PC-9 (cell line): ENCODE measurements around the gene GAL3ST2. TPM values are rescaled to one million over a fixed set of nuclear protein-coding genes. Genes with fewer than 3 reads are reported as not detected.
"Not testable (repeated sequence)": the region's sequence is repeated elsewhere in the genome, so short reads cannot be mapped to it uniquely, and the experiment has no call there.

Source experiments
- BruUV-seq: library from RNA; stranded (reverse); fragments of 400-500 nt; replicated peaks from 2 replicates; lab custom pipeline; 2021; lab: Mats Ljungman, UMichigan
- CTCF ChIA-PET: fragments of 300-600 bp; sonication (Branson Sonifier 250); formaldehyde crosslinking; loops from one replicate; lab custom pipeline; 2022; ENCODE audit warnings: antibody characterized with exemption; lab: Charles Lee
- POLR2A ChIA-PET: fragments of 300-600 bp; sonication (Branson Sonifier 250); formaldehyde crosslinking; loops from one replicate; lab custom pipeline; 2022; ENCODE audit warnings: antibody characterized with exemption; ENCODE audit not compliant: unreplicated experiment; lab: Charles Lee
- DNase-seq, 2 experiments: peaks; one replicate each; pipeline versions ENCODE4 v3.0.0 to v3.0.0-alpha.2; 2015 to 2022; ENCODE audit warnings: mixed read lengths in 1 of 2
- H2AFZ ChIP-seq: fragments of 200-600 bp; sonication (generic); 2 replicates; pipeline ENCODE4 v1.8.1; 2017; ENCODE audit warnings: antibody characterized with exemption
- H3F3A ChIP-seq: fragments of 200-600 bp; sonication (generic); 2 replicates; pipeline ENCODE4 v1.8.1; 2017; ENCODE audit warnings: antibody characterized with exemption, mild to moderate bottlenecking, low read depth; ENCODE audit not compliant: insufficient read depth
- H3K27ac ChIP-seq: fragments of 200-600 bp; sonication (generic); 2 replicates; pipeline ENCODE4 v1.6.1; 2016; ENCODE audit warnings: mixed run types
- H3K27me3 ChIP-seq: fragments of 200-600 bp; sonication (generic); 2 replicates; pipeline ENCODE4 v1.6.1; 2016; ENCODE audit warnings: low read depth, mixed run types; ENCODE audit not compliant: insufficient read depth
- H3K36me3 ChIP-seq: fragments of 200-600 bp; sonication (generic); 2 replicates; pipeline ENCODE4 v1.6.1; 2016; ENCODE audit warnings: low read depth, mixed run types
- H3K4me1 ChIP-seq: fragments of 200-600 bp; sonication (generic); replicated peaks from 2 replicates; pipeline ENCODE4 v1.6.1; 2016; ENCODE audit warnings: mixed run types; ENCODE audit not compliant: insufficient read depth
- H3K4me2 ChIP-seq: fragments of 200-600 bp; sonication (generic); 2 replicates; pipeline ENCODE4 v1.6.1; 2017; ENCODE audit warnings: mixed run types
- H3K4me3 ChIP-seq: fragments of 200-600 bp; sonication (generic); 2 replicates; pipeline ENCODE4 v1.6.1; 2016; ENCODE audit warnings: mixed run types
- H3K79me2 ChIP-seq: fragments of 200-600 bp; sonication (generic); 2 replicates; pipeline ENCODE4 v1.6.1; 2017; ENCODE audit warnings: low read depth, mixed run types
- H3K9me2 ChIP-seq: fragments of 200-600 bp; sonication (generic); 2 replicates; pipeline ENCODE4 v1.8.1; 2017; ENCODE audit warnings: mild to moderate bottlenecking; ENCODE audit not compliant: insufficient read depth
- H3K9me3 ChIP-seq: fragments of 200-600 bp; sonication (generic); 2 replicates; pipeline ENCODE4 v1.8.1; 2016; ENCODE audit warnings: low read depth; ENCODE audit not compliant: insufficient read depth
- H4K20me1 ChIP-seq: fragments of 200-600 bp; sonication (generic); 2 replicates; pipeline ENCODE4 v1.8.1; 2017; ENCODE audit not compliant: insufficient read depth
- EZH2 ChIP-seq: fragments of 200-600 bp; sonication (generic); IDR thresholded peaks from 2 replicates; pipeline ENCODE4 v1.8.0; 2017; ENCODE audit warnings: antibody characterized with exemption, low read depth
- intact Hi-C: fragments of 100-400 bp; cut with micrococcal nuclease; formaldehyde crosslinking; loops from one replicate; pipeline ENCODE4 v1.10.0; 2022; ENCODE audit not compliant: unreplicated experiment
- total RNA-seq: library from RNA; stranded (reverse); gene quantifications from 2 replicates; pipeline ENCODE4 v1.2.3, GENCODE V29; 2021
- TF ChIP-seq, protein P1 (sequence below): fragments of 200-600 bp; sonication (generic); conservative IDR thresholded peaks from 2 replicates; pipeline ENCODE4 v1.6.1; 2017; ENCODE audit warnings: mixed run types, antibody characterized with exemption, mild to moderate bottlenecking, moderate library complexity

Gene GAL3ST2
- total RNA-seq, 1 experiment from 2014 or later = 3.9 TPM

DNA sequence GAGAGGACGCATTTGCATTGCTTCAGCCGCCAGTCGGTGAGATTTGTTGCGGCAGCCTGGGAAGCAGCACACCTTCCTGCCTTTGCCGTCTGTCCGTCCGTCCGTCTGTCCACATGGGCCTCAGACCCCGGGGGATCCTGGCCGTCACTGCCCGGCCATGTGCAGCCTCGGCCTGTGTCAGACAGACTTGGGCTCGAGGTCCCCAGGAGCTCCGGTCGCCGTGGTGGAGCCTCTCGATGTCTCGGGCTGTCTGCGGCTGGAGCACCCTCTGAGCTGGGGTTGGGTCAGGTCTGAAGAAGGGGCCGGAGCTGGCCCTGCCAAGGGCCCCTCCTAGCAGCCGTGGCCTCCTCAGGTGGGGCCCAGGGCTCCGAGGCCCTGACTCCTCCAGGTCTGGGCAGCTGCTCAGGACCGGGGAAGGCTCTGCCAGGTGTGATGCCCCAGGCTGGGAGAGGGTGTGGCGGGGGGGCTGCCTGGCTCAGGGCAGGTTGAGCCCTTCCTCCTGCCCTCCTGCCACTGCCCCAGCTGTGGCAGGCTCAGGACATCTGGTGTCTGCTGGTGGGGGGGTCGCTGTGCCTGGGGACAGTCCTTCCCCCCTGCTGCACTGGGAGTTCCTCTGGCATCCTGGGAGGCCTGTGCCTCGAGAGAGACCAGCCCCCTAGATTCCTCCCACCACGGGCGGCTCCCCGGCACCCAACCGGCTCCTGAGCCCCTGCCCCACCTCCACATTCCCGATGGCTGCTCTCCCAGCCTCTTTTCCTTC lies 44.2 kb downstream of the GAL3ST2 start:
- TF ChIP-seq, protein P1, sequence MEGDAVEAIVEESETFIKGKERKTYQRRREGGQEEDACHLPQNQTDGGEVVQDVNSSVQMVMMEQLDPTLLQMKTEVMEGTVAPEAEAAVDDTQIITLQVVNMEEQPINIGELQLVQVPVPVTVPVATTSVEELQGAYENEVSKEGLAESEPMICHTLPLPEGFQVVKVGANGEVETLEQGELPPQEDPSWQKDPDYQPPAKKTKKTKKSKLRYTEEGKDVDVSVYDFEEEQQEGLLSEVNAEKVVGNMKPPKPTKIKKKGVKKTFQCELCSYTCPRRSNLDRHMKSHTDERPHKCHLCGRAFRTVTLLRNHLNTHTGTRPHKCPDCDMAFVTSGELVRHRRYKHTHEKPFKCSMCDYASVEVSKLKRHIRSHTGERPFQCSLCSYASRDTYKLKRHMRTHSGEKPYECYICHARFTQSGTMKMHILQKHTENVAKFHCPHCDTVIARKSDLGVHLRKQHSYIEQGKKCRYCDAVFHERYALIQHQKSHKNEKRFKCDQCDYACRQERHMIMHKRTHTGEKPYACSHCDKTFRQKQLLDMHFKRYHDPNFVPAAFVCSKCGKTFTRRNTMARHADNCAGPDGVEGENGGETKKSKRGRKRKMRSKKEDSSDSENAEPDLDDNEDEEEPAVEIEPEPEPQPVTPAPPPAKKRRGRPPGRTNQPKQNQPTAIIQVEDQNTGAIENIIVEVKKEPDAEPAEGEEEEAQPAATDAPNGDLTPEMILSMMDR = no peak
- no peak for TF ChIP-seq EZH2
- BruUV-seq = no TSS peak
- Histone ChIP-seq H2AFZ (no peak overlapping the region), H3K36me3 (no peaks in the 10 kb centered on the region), H3F3A (peaks cover 10% of the 10 kb centered on the region; the same call in 1 of the 2 replicates), H3K4me3 (no peak overlapping the region), H3K27me3 (peaks cover 71% of the 10 kb centered on the region), H3K9me3 (no peaks in the 10 kb centered on the region), H3K79me2 (no peaks in the 10 kb centered on the region), H4K20me1 (no peaks in the 10 kb centered on the region), H3K4me2 (no peak overlapping the region), H3K27ac (no peak overlapping the region), H3K9me2 (no peaks in the 10 kb centered on the region), H3K4me1 (no peaks in the 10 kb centered on the region)
- ChIA-PET CTCF (no interaction called here), POLR2A (no interaction called here)
- intact Hi-C loops = no loop called here
- DNase-seq = no peak

DNA sequence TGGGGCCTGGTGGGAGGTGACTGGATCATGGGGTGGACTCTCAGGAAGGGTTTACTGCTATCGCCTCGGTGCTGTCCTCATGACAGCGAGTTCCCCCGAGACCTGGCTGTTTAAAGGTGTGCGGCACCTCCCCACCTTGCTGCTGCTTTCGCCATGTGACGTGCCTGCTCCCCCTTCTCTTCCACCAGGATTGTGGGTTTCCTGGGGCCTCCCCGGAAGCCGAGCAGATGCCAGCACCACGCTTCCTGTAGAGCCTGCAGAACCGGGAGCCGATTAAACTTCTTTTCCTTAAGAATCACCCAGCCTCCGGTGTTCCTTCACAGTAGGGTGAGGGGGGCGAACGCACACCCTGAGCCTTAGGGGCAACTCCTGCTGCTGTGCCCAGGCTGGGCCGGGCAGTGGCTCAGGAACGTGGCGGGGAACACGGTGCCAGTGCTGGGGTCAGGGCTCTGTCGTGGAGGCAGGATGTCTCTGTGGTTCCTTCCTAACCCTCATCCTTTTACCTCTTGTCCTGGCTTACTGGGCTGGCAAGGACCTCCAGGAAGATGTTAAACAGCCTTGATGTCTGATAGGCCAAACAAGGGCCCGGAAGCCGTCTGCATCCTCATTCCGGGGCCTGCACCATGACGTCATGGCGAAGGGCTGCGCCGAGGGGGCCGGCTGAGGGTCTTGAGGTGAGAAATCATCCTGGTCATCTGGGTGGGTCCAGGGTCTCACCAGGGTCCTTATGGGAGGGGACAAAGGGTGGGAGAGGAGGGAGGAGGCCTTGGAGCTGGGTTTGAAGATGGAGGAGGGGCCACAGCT lies 45.0 kb downstream of the GAL3ST2 start:
- no peaks in the 10 kb centered on the region; the same call in 1 of the 2 replicates for H3K9me3 ChIP-seq
- H3K9me2 ChIP-seq = no peaks in the 10 kb centered on the region
- H3F3A ChIP-seq = peaks cover 10% of the 10 kb centered on the region; the same call in 1 of the 2 replicates
- no peak overlapping the region for H3K27ac ChIP-seq
- H3K4me1 ChIP-seq = no peaks in the 10 kb centered on the region
- no peaks in the 10 kb centered on the region for H3K79me2 ChIP-seq
- intact Hi-C loops = no loop called here
- no peak for TF ChIP-seq EZH2
- TF ChIP-seq, protein P1 = no peak
- no peaks in the 10 kb centered on the region for H3K36me3 ChIP-seq
- H4K20me1 ChIP-seq = no peaks in the 10 kb centered on the region
- H2AFZ ChIP-seq = no peak overlapping the region
- no TSS peak for BruUV-seq
- DNase-seq = no peak
- CTCF ChIA-PET = no interaction called here
- POLR2A ChIA-PET = no interaction called here
- H3K4me3 ChIP-seq = no peak overlapping the region
- H3K27me3 ChIP-seq = peaks cover 65% of the 10 kb centered on the region
- H3K4me2 ChIP-seq = no peak overlapping the region

DNA sequence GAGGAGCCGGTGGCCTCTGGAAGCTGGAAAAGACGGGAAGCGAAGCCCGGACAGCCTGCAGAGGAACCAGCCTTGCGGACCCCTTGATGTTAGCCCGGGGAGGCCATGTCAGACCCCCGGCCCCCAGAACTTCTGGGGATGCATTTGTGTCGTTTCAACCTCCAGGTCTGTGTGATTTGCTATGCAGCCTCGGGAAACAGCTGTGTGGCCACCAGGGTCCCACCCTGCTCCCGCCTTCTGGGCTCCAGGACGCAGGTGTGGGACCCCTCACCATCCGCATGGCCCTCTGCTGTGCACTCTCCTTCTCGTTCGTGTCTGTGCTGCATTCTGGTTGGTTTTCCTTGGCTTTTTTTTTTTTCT lies 45.6 kb downstream of the GAL3ST2 start:
- CTCF ChIA-PET = interaction anchor here (0.6 kb wide), 1 partner anchor 12 kb away, joined by 6 read pairs; no protein-coding TSS in a partner anchor
- H3K9me3 ChIP-seq = peaks cover 3% of the 10 kb centered on the region; the same call in 1 of the 2 replicates
- DNase-seq = no peak
- H3K27me3 ChIP-seq = peaks cover 65% of the 10 kb centered on the region
- no TSS peak for BruUV-seq
- intact Hi-C loops = no loop called here
- no peaks in the 10 kb centered on the region for H3K4me1 ChIP-seq
- H4K20me1 ChIP-seq = no peaks in the 10 kb centered on the region
- H3K9me2 ChIP-seq = no peaks in the 10 kb centered on the region
- no peak for TF ChIP-seq EZH2
- TF ChIP-seq, protein P1 = no peak
- POLR2A ChIA-PET = no interaction called here
- peaks cover 10% of the 10 kb centered on the region; the same call in 1 of the 2 replicates for H3F3A ChIP-seq
- no peak overlapping the region for H3K4me2 ChIP-seq
- H3K36me3 ChIP-seq = no peaks in the 10 kb centered on the region
- H3K79me2 ChIP-seq = no peaks in the 10 kb centered on the region
- no peak overlapping the region for H3K4me3 ChIP-seq
- no peak overlapping the region for H3K27ac ChIP-seq
- no peak overlapping the region for H2AFZ ChIP-seq

DNA sequence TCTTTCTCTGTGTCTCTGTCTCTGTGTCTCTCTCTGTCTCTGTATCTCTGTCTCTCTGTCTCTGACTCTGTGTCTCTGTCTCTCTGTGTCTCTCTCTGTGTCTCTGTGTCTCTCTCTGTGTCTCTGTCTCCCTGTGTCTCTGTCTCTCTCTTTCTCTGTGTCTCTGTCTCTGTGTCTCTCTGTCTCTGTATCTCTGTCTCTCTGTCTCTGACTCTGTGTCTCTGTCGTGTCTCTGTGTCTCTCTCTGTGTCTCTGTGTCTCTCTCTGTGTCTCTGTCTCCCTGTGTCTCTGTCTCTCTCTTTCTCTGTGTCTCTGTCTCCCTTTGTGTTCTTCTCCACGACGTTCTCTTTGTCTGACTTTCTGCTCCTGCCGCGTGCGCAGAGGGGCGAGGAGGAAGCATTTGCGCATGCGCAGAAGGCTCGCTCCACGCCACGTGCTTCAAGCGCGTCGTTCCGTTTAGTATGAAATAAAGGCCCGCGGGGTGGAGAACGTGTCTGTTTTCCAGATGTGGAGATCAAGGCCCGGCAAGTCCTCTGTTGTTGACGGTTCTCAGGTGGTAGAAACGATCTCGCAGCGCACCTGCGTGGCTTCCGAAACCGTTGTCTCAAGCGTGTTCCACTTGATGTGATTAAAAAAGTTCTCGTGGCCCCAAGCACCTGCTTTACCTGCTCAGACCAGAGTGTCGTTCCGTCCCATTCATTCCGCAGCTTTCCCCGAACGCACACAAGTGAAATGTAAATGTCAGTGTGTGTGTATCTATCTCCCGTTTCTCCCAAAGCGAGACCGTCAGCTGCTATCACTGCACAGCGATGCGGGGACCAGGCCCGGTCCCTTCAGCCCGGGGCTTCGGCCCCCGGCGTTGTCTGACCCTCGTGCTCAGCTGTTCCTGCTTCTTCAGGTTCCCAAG lies 47.2 kb downstream of the GAL3ST2 start:
- DNase-seq, H3K27ac ChIP-seq, CTCF ChIA-PET, intact Hi-C loops, H3K4me2 ChIP-seq, H3K9me2 ChIP-seq, H4K20me1 ChIP-seq, H3K36me3 ChIP-seq, BruUV-seq, H2AFZ ChIP-seq, H3K4me1 ChIP-seq, H3K79me2 ChIP-seq, H3K4me3 ChIP-seq, H3K9me3 ChIP-seq, H3F3A ChIP-seq: not testable (repeated sequence)
- POLR2A ChIA-PET = interaction anchor here (0.7 kb wide), 1 partner anchor 24 kb away, joined by 7 read pairs; no protein-coding TSS in a partner anchor
- H3K27me3 ChIP-seq = peaks cover 53% of the 10 kb centered on the region
